Heart right ventricle (tissue), 16 donors: ENCODE data around the gene NF2. TPM values are rescaled to one million over a fixed set of nuclear protein-coding genes. Genes with fewer than 3 reads are reported as not detected.

Experiments
- ATAC-seq, 8 donors: fragments of 200-7000 bp; cut with Tn5 transposase; one replicate each; pipeline ENCODE4 v1.9.1; 2020; ENCODE audit warnings: mild to moderate bottlenecking in 8 of 8, moderate library complexity in 8 of 8, moderate number of reproducible peaks in 1 of 8
- DNase-seq, 2 donors: peaks; one replicate each; pipeline ENCODE4 v3.0.0-alpha.2; 2020
- H3K27ac ChIP-seq, 10 donors: fragments of 200-600 bp; sonication (generic) in 2 of 10; one replicate each; pipeline versions ENCODE4 v1.5.0 to v1.8.0; 2020 to 2022; ENCODE audit warnings: mild to moderate bottlenecking in 3 of 10
- H3K27me3 ChIP-seq, 7 donors: fragments of 200-600 bp; one replicate each; pipeline ENCODE4 v1.8.0; 2021 to 2022; ENCODE audit warnings: mild to moderate bottlenecking in 2 of 7
- H3K36me3 ChIP-seq, 9 donors: fragments of 200-600 bp; sonication (generic) in 1 of 9; one replicate each; pipeline versions ENCODE4 v1.5.0 to v1.8.0; 2020 to 2022; ENCODE audit warnings: mild to moderate bottlenecking in 2 of 9
- H3K4me1 ChIP-seq, 9 donors: fragments of 200-600 bp; sonication (generic) in 1 of 9; one replicate each; pipeline versions ENCODE4 v1.5.0 to v1.8.0; 2020 to 2022; ENCODE audit warnings: mild to moderate bottlenecking in 4 of 9
- H3K4me3 ChIP-seq, 10 donors: fragments of 200-600 bp; sonication (generic) in 2 of 10; one replicate each; pipeline versions ENCODE4 v1.5.0 to v1.8.0; 2020 to 2022; ENCODE audit warnings: mild to moderate bottlenecking in 7 of 10, moderate library complexity in 2 of 10
- H3K9me3 ChIP-seq, 11 donors: fragments of 200-600 bp in 10 of 11; sonication (generic) in 2 of 11; one replicate each; pipeline versions ENCODE4 v1.5.0 to v1.8.0; 2013 to 2022; ENCODE audit warnings: mild to moderate bottlenecking in 2 of 11, control low read depth in 1 of 11, moderate library complexity in 1 of 11
- CTCF ChIP-seq, 9 donors: fragments of 200-600 bp; sonication (generic) in 2 of 9; IDR thresholded peaks; one replicate each; pipeline versions ENCODE4 v1.5.0 to v1.8.0; 2021 to 2022; ENCODE audit warnings: antibody characterized with exemption in 9 of 9, mild to moderate bottlenecking in 5 of 9, moderate library complexity in 1 of 9
- WGBS, 2 donors: extraction: QIAGEN DNeasy Blood & Tissue Kit; methylation state at CpG; one replicate each; pipeline ENCODE4 v1.1.7; 2013; ENCODE audit warnings: inconsistent platforms in 1 of 2; 5-methylcytosine and 5-hydroxymethylcytosine counted together
- intact Hi-C, 10 donors: fragments of 100-400 bp; cut with DNase I; formaldehyde crosslinking; loops; one replicate each; pipeline versions ENCODE4 v1.11.1 to v1.14.2; 2022
- polyA plus RNA-seq, 2 donors: library from polyadenylated mRNA; stranded (reverse); fragments of 200-250 nt; gene quantifications; one replicate each; pipeline ENCODE4 v1.2.3, GENCODE V29; 2013
- total RNA-seq, 10 donors: library from RNA; stranded (reverse); fragmentation: NEBNext Ultra II Directional in 3 of 10; extraction: Animal tissue kit (Norgen Biotek cat#: 25700) in 3 of 10; gene quantifications; one replicate each; pipeline versions ENCODE4 v1.2.1 to v1.2.4, GENCODE V29; 2021 to 2023
- donor health status: Arrhythmogenic right ventricular cardiomyopathy.
- donor health status: ischemic (EF 13 %, LVEDD 7.1; RV severe dilation, severe dysfunction).
- donor health status: healthy with polysubstance abuse.
- donor health status: DM: no; HTN: yes; CAD: no.
- donor health status: DM: no; HTN: no; CAD: no.
- donor health status: ischemic (EF 25% LVEDD 6.9; RV normal size, moderate dysfunction).
- donor health status: ischemic (EF 25% LVEDD 5.7; RV mildly dilated, moderate dysfunction).
- donor health status: healthy.
- donor health status: DM: yes; HTN: yes; CAD: no.
- donor health status: Ischemic cardiomyopathy.
- donor health status: ischemic (EF 35%, LVEDD 5.7; RV mildly dilated, moderate dysfunction).
- donor health status: nonischemic (EF 11% LVEDD 7.7; RV severe dilation, severe dysfunction).
- donor health status: DM: yes; HTN: yes; CAD: no.
- donor health status: PGD.
- donor health status: ischemic (EF 29% LVEDD 5.4; RV normal size, mild dysfunction).
- donor health status: nonischemic (EF 23%, LVEDD 6.1; RV moderate dilation, normal function).

The NF2 gene
- total and polyA plus RNA-seq, 12 donors = 9.7 to 59.4 (median 43.8) TPM

GRCh38 chr22:29702000-29702930 is 98.8 kb downstream of the NF2 start:
- Histone ChIP-seq H3K27me3 (peaks cover 0 to 48% (median 37%) of the 10 kb centered on the region in 7 donors), H3K4me3 (no peak overlapping the region), H3K27ac (no peak overlapping the region), H3K9me3 (no peaks in the 10 kb centered on the region), H3K36me3 (peaks cover 0 to 9% (median 0%) of the 10 kb centered on the region in 9 donors), H3K4me1 (peaks cover 0 to 30% (median 11%) of the 10 kb centered on the region in 9 donors)
- DNase-seq = no peak
- 24 to 28% methylated on average over 14 of the region's 14 CpGs for WGBS, 2 donors
- intact Hi-C loops = loop anchor here in 1 of 10 donors (5.0 kb wide), 1 partner anchor 305 kb away; no protein-coding TSS in a partner anchor
- no peak for TF ChIP-seq CTCF (IDR thresholded peaks at IDR 0.05)
- peak in 1 of 8 donors; percentile 8 for ATAC-seq

GRCh38 chr22:29702931-29703501 is 99.6 kb downstream of the NF2 start:
- peak in 5 of 8 donors; percentile 34 to 68 (median 59) for ATAC-seq
- DNase-seq = peak in 1 of 2 donors; percentile 44
- Histone ChIP-seq H3K27ac (no peak overlapping the region), H3K4me3 (no peak overlapping the region), H3K4me1 (peaks cover 0 to 30% (median 11%) of the 10 kb centered on the region in 9 donors), H3K36me3 (peaks cover 0 to 2% (median 0%) of the 10 kb centered on the region in 9 donors), H3K9me3 (no peaks in the 10 kb centered on the region), H3K27me3 (peaks cover 0 to 50% (median 39%) of the 10 kb centered on the region in 7 donors)
- intact Hi-C loops = loop anchor here in 1 of 10 donors (5.0 kb wide), 1 partner anchor 304 kb away; no protein-coding TSS in a partner anchor
- WGBS, 2 donors = 18 to 27% methylated on average over 19 of the region's 19 CpGs
- no peak for TF ChIP-seq CTCF (IDR thresholded peaks at IDR 0.05)

- 18 to 30% methylated on average over 7 of the region's 7 CpGs for WGBS, 2 donors
- DNase-seq = no peak
- H3K27ac ChIP-seq = no peak overlapping the region
- no peaks in the 10 kb centered on the region for H3K36me3 ChIP-seq
- intact Hi-C loops = loop anchor here in 1 of 10 donors (5.0 kb wide), 1 partner anchor 304 kb away; no protein-coding TSS in a partner anchor
- no peak overlapping the region for H3K4me3 ChIP-seq
- H3K9me3 ChIP-seq = no peaks in the 10 kb centered on the region
- ATAC-seq = no peak
- no peak for TF ChIP-seq CTCF (IDR thresholded peaks at IDR 0.05)
- H3K4me1 ChIP-seq = peaks cover 0 to 30% (median 11%) of the 10 kb centered on the region in 9 donors
- H3K27me3 ChIP-seq = peaks cover 0 to 52% (median 39%) of the 10 kb centered on the region in 7 donors
Observed at GRCh38 chr22:29703569-29704195, 100.2 kb downstream of the NF2 start.
